ENCODE data around the gene PRKAR2A. TPM values are rescaled to one million over a fixed set of nuclear protein-coding genes. Genes with fewer than 3 reads are reported as not detected.
"Not testable (repeated sequence)": the region's sequence is repeated elsewhere in the genome, so short reads cannot be mapped to it uniquely, and the experiment has no call there.

PRKAR2A gene
- total RNA-seq, 1 experiment from 2014 or later, result 85.4 TPM

GRCh38 chr3:48830715-48831114 lies 17.0 kb downstream of the PRKAR2A start:
- in situ Hi-C loops (cut with HindIII; ENCODE audit: low pct_unique_long_range_greater_than_20kb, low sequenced_read_pairs), result no loop called here
- ATAC-seq, result no peak
- no peak for DNase-seq (ENCODE audit: low read depth, low spot score)
- no peaks in the 10 kb centered on the region for H3K27me3 ChIP-seq (ENCODE audit: control insufficient read depth, insufficient read depth, low read length)
- ChIA-PET CTCF (interaction anchor here (0.6 kb wide), 1 partner anchor 12 kb away, joined by 3 read pairs; no protein-coding TSS in a partner anchor), POLR2A (no interaction called here)
- no peak for TF ChIP-seq REST (IDR thresholded peaks at IDR 0.05; ENCODE audit: insufficient read depth in 1 of 2, low read depth in 2 of 2, low read length in 1 of 2)
- TF ChIP-seq SIN3A (IDR thresholded peaks at IDR 0.05; ENCODE audit: borderline replicate concordance, insufficient read depth, low read depth, low read length), result no peak
- no peak for TF ChIP-seq TCF7L2 (IDR thresholded peaks at IDR 0.05; ENCODE audit: low read depth, low read length)
- no peak for TF ChIP-seq CTCF (IDR thresholded peaks at IDR 0.05)
- no peak for TF ChIP-seq POLR2AphosphoS5 (IDR thresholded peaks at IDR 0.05; ENCODE audit: low read depth, low read length)
- H3K4me1 ChIP-seq (ENCODE audit: control insufficient read depth, insufficient read depth, low read length), result no peaks in the 10 kb centered on the region
- H3K4me3 ChIP-seq (ENCODE audit: low read depth in 2 of 2, low read length in 2 of 2), result no peak overlapping the region
- BruUV-seq (replicated peaks), result no TSS peak
- no peak overlapping the region for H3K27ac ChIP-seq (ENCODE audit: low read length)
- H3K9me3 ChIP-seq (ENCODE audit: control insufficient read depth, insufficient read depth, low read depth, low read length), result no peaks in the 10 kb centered on the region
- H3K36me3 ChIP-seq (ENCODE audit: control insufficient read depth, insufficient read depth, low read length), result no peaks in the 10 kb centered on the region
- intact Hi-C loops (cut with micrococcal nuclease; ENCODE audit: unreplicated experiment), result no loop called here

- H3K27ac ChIP-seq (ENCODE audit: low read length); H3K4me1 ChIP-seq (ENCODE audit: control insufficient read depth, insufficient read depth, low read length); H3K9me3 ChIP-seq (ENCODE audit: control insufficient read depth, insufficient read depth, low read depth, low read length); in situ Hi-C loops (cut with HindIII; ENCODE audit: low pct_unique_long_range_greater_than_20kb, low sequenced_read_pairs); H3K36me3 ChIP-seq (ENCODE audit: control insufficient read depth, insufficient read depth, low read length); BruUV-seq (replicated peaks); H3K27me3 ChIP-seq (ENCODE audit: control insufficient read depth, insufficient read depth, low read length); H3K4me3 ChIP-seq (ENCODE audit: low read depth in 2 of 2, low read length in 2 of 2); CTCF ChIA-PET; intact Hi-C loops (cut with micrococcal nuclease; ENCODE audit: unreplicated experiment); DNase-seq (ENCODE audit: low read depth, low spot score); ATAC-seq: not testable (repeated sequence)
- POLR2A ChIA-PET, result interaction anchor here (0.6 kb wide), 1 partner anchor 15 kb away, joined by 3 read pairs; no protein-coding TSS in a partner anchor
These were observed 18.1 kb downstream of the PRKAR2A start for GRCh38 chr3:48829525-48829924.

GRCh38 chr3:48827874-48828273 lies 19.8 kb downstream of the PRKAR2A start:
- H3K9me3 ChIP-seq (ENCODE audit: control insufficient read depth, insufficient read depth, low read depth, low read length); H3K36me3 ChIP-seq (ENCODE audit: control insufficient read depth, insufficient read depth, low read length); H3K27me3 ChIP-seq (ENCODE audit: control insufficient read depth, insufficient read depth, low read length); BruUV-seq (replicated peaks); H3K27ac ChIP-seq (ENCODE audit: low read length); H3K4me1 ChIP-seq (ENCODE audit: control insufficient read depth, insufficient read depth, low read length); H3K4me3 ChIP-seq (ENCODE audit: low read depth in 2 of 2, low read length in 2 of 2); DNase-seq (ENCODE audit: low read depth, low spot score); intact Hi-C loops (cut with micrococcal nuclease; ENCODE audit: unreplicated experiment); ATAC-seq; POLR2A ChIA-PET; in situ Hi-C loops (cut with HindIII; ENCODE audit: low pct_unique_long_range_greater_than_20kb, low sequenced_read_pairs); CTCF ChIA-PET: not testable (repeated sequence)

Measured in Panc1 (cell line).